Mucosa of descending colon (tissue), 3 donors: ENCODE measurements around the gene KRTAP4-1. TPM values are rescaled to one million over a fixed set of nuclear protein-coding genes. Genes with fewer than 3 reads are reported as not detected.

ENCODE experiments used
- ATAC-seq: fragments of 200-7000 bp; cut with Tn5 transposase; one replicate; pipeline ENCODE4 v1.9.1; 2020; ENCODE audit warnings: mild to moderate bottlenecking, moderate library complexity
- DNase-seq, 3 donors: peaks; one replicate each; pipeline ENCODE4 v3.0.0-alpha.2; 2020
- H3K36me3 ChIP-seq: fragments of 200-600 bp; one replicate; pipeline ENCODE4 v1.8.0; 2021; ENCODE audit warnings: low read depth, mild to moderate bottlenecking
- H3K4me1 ChIP-seq: fragments of 200-600 bp; one replicate; pipeline ENCODE4 v1.8.0; 2021; ENCODE audit warnings: low read depth, mild to moderate bottlenecking
- H3K4me3 ChIP-seq: fragments of 200-600 bp; one replicate; pipeline ENCODE4 v1.8.0; 2021; ENCODE audit warnings: mild to moderate bottlenecking
- H3K9me3 ChIP-seq: fragments of 200-600 bp; one replicate; pipeline ENCODE4 v1.8.0; 2021; ENCODE audit warnings: mild to moderate bottlenecking
- CTCF ChIP-seq: fragments of 200-600 bp; IDR thresholded peaks from one replicate; pipeline ENCODE4 v1.8.0; 2022; ENCODE audit warnings: antibody characterized with exemption, mild to moderate bottlenecking
- intact Hi-C, 2 donors: fragments of 100-400 bp; cut with DNase I in 1 of 2; cut with micrococcal nuclease in 1 of 2; formaldehyde crosslinking; loops; one replicate each; pipeline versions ENCODE4 v1.11.0 to v1.11.1; 2022; cut with DNase I, micrococcal nuclease
- total RNA-seq, 3 donors: library from RNA; stranded (reverse); fragmentation: NEBNext Ultra II Directional in 2 of 3; extraction: Animal tissue kit (Norgen Biotek cat#: 25700) in 2 of 3; gene quantifications; one replicate each; pipeline versions ENCODE4 v1.2.1 to v1.2.4, GENCODE V29; 2021 to 2023
- donor health status: DM: no; HTN: no; CAD: no; lungs with moderate emphysema.
- donor health status: DM: no; HTN: no; CAD: no.
- donor health status: DM: no; HTN: yes; CAD: no.

Gene KRTAP4-1
- total RNA-seq, 3 donors from 2014 or later, result 0.84 TPM; not detected in 2

- Histone ChIP-seq H3K4me1 (no peaks in the 10 kb centered on the region), H3K4me3 (no peak overlapping the region), H3K36me3 (no peaks in the 10 kb centered on the region), H3K9me3 (no peaks in the 10 kb centered on the region)
- no peak for DNase-seq
- peak; percentile 11 for ATAC-seq
- no peak for TF ChIP-seq CTCF
- intact Hi-C loops, result no loop called here
These were observed 6.4 kb downstream of the KRTAP4-1 start for GRCh38 chr17:41178341-41178740.

DNA sequence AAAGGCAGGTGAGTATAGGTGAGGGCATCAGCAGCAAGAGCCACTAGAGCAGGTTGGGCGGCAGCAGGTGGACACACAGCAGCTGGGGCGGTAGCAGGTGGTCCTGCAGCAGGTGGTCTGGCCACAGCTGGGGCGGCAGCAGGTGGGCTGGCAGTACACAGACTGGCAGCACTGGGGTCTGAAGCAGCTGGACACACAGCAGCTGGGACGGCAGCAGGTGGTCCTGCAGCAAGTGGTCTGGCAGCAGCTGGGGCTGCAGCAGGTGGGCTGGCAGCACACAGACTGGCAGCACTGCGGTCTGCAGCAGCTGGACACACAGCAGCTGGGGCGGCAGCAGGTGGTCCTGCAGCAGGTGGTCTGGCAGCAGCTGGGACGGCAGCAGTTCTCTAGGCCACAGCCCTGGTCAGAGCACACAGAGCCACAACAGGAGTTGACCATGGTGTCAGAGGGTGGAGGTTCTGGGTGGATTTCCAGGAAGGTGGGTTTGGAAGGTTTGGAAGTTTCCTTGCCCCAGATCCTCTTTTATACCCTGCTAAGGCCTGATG is 6.9 kb downstream of the KRTAP4-1 start, which contains the start of gene KRTAP4-2:
KRTAP4-2 (minus strand) TSS at position 495 of the 545 bp plus-strand sequence; CDS start at position 438, 57 bp downstream.
- no peaks in the 10 kb centered on the region for H3K9me3 ChIP-seq
- intact Hi-C loops, result no loop called here

GRCh38 chr17:41176744-41177387 is 7.8 kb downstream of the KRTAP4-1 start:
- H3K36me3 ChIP-seq, result no peaks in the 10 kb centered on the region
- H3K9me3 ChIP-seq, result no peaks in the 10 kb centered on the region
- ATAC-seq (no peak), DNase-seq (no peak)
- no peak for TF ChIP-seq CTCF
- H3K4me1 ChIP-seq, result no peaks in the 10 kb centered on the region
- intact Hi-C loops, result no loop called here
- no peak overlapping the region for H3K4me3 ChIP-seq

More for the DNA sequence above, 6.9 kb downstream of the KRTAP4-1 start, which contains the start of gene KRTAP4-2:
- Histone ChIP-seq H3K4me3 (no peak within 1 kb of the TSS), H3K36me3 (no peaks in the 10 kb centered on the region), H3K4me1 (no peaks in the 10 kb centered on the region)
- DNase-seq, result no peak
- ATAC-seq, result no peak
- no peak for TF ChIP-seq CTCF

- Histone ChIP-seq H3K36me3 (no peaks in the 10 kb centered on the region), H3K4me1 (no peaks in the 10 kb centered on the region), H3K9me3 (no peaks in the 10 kb centered on the region), H3K4me3 (no peak overlapping the region)
- no peak for TF ChIP-seq CTCF
- DNase-seq (no peak), ATAC-seq (no peak)
- intact Hi-C loops, result no loop called here
These were observed 12.8 kb downstream of the KRTAP4-1 start for GRCh38 chr17:41171886-41172285.

- H3K4me1 ChIP-seq, result no peaks in the 10 kb centered on the region
- no peak for ATAC-seq
- no peaks in the 10 kb centered on the region for H3K36me3 ChIP-seq
- intact Hi-C loops, result no loop called here
- no peak for DNase-seq
- H3K4me3 ChIP-seq, result no peak within 1 kb of the TSS
- no peaks in the 10 kb centered on the region for H3K9me3 ChIP-seq
- no peak for TF ChIP-seq CTCF
These were observed 16.6 kb downstream of the KRTAP4-1 start, which contains the start of gene KRTAP4-3 for GRCh38 chr17:41168121-41168520. KRTAP4-3 (minus strand) TSS chr17:41168221; CDS start chr17:41168172, 49 bp downstream.
